ENCODE measurements around the gene SLC9A9. TPM values are rescaled to one million over a fixed set of nuclear protein-coding genes. Genes with fewer than 3 reads are reported as not detected.

The SLC9A9 gene
- total RNA-seq, 1 donor from 2014 or later, result 20.4 TPM

DNA sequence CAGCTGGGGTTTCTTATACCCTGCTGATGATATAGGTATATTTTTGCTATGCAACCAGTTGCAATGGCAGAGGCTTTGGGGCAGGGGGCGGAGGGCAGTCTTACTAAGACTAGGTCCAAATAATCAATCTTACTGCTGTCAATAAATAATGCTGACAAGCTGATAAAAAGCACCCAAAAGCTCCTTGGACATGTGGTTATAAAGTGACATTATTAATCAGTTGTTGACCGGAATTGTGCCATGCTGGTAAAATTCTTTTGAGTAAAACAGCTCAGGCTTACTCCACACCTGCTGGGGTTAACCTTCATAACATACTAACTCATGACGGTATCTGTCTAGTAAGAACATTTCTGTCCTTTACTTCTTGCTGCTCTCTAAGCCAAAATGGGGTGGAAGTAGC is 626.8 kb downstream of the SLC9A9 start:
- Histone ChIP-seq H3K27me3 (ENCODE audit: control insufficient read depth in 3 of 3, insufficient read depth in 3 of 3, low read length in 3 of 3) (no peaks in the 10 kb centered on the region), H3K27ac (ENCODE audit: low read depth, low read length) (no peak overlapping the region), H3K4me1 (ENCODE audit: control insufficient read depth in 3 of 3, insufficient read depth in 3 of 3, low read length in 3 of 3) (no peaks in the 10 kb centered on the region), H3K9me3 (ENCODE audit: control insufficient read depth in 3 of 3, low read length in 3 of 3) (no peaks in the 10 kb centered on the region), H3K4me3 (ENCODE audit: low read length in 3 of 3) (no peak overlapping the region), H3K9ac (ENCODE audit: low read depth in 1 of 3, low read length in 3 of 3) (no peak overlapping the region), H3K36me3 (ENCODE audit: control insufficient read depth in 3 of 3, insufficient read depth in 3 of 3, low read length in 3 of 3) (no peaks in the 10 kb centered on the region)

GRCh38 chr3:143220741-143221140 is 627.5 kb downstream of the SLC9A9 start:
- no peak overlapping the region for H3K9ac ChIP-seq (ENCODE audit: low read depth in 1 of 3, low read length in 3 of 3)
- no peaks in the 10 kb centered on the region for H3K27me3 ChIP-seq (ENCODE audit: control insufficient read depth in 3 of 3, insufficient read depth in 3 of 3, low read length in 3 of 3)
- H3K36me3 ChIP-seq (ENCODE audit: control insufficient read depth in 3 of 3, insufficient read depth in 3 of 3, low read length in 3 of 3), result no peaks in the 10 kb centered on the region
- no peaks in the 10 kb centered on the region for H3K4me1 ChIP-seq (ENCODE audit: control insufficient read depth in 3 of 3, insufficient read depth in 3 of 3, low read length in 3 of 3)
- H3K4me3 ChIP-seq (ENCODE audit: low read length in 3 of 3), result no peak overlapping the region
- no peaks in the 10 kb centered on the region for H3K9me3 ChIP-seq (ENCODE audit: control insufficient read depth in 3 of 3, low read length in 3 of 3)
- no peak overlapping the region for H3K27ac ChIP-seq (ENCODE audit: low read depth, low read length)

- no peak overlapping the region for H3K4me3 ChIP-seq (ENCODE audit: low read length in 3 of 3)
- no peaks in the 10 kb centered on the region for H3K27me3 ChIP-seq (ENCODE audit: control insufficient read depth in 3 of 3, insufficient read depth in 3 of 3, low read length in 3 of 3)
- H3K27ac ChIP-seq (ENCODE audit: low read depth, low read length), result no peak overlapping the region
- no peaks in the 10 kb centered on the region for H3K4me1 ChIP-seq (ENCODE audit: control insufficient read depth in 3 of 3, insufficient read depth in 3 of 3, low read length in 3 of 3)
- H3K36me3 ChIP-seq (ENCODE audit: control insufficient read depth in 3 of 3, insufficient read depth in 3 of 3, low read length in 3 of 3), result no peaks in the 10 kb centered on the region
- no peak overlapping the region for H3K9ac ChIP-seq (ENCODE audit: low read depth in 1 of 3, low read length in 3 of 3)
- no peaks in the 10 kb centered on the region for H3K9me3 ChIP-seq (ENCODE audit: control insufficient read depth in 3 of 3, low read length in 3 of 3)
Measured at GRCh38 chr3:143218166-143218835, 630.0 kb downstream of the SLC9A9 start.

GRCh38 chr3:143217283-143217682 is 631.0 kb downstream of the SLC9A9 start:
- no peaks in the 10 kb centered on the region for H3K27me3 ChIP-seq (ENCODE audit: control insufficient read depth in 3 of 3, insufficient read depth in 3 of 3, low read length in 3 of 3)
- no peak overlapping the region for H3K4me3 ChIP-seq (ENCODE audit: low read length in 3 of 3)
- no peaks in the 10 kb centered on the region for H3K36me3 ChIP-seq (ENCODE audit: control insufficient read depth in 3 of 3, insufficient read depth in 3 of 3, low read length in 3 of 3)
- H3K9ac ChIP-seq (ENCODE audit: low read depth in 1 of 3, low read length in 3 of 3), result no peak overlapping the region
- H3K27ac ChIP-seq (ENCODE audit: low read depth, low read length), result no peak overlapping the region
- H3K4me1 ChIP-seq (ENCODE audit: control insufficient read depth in 3 of 3, insufficient read depth in 3 of 3, low read length in 3 of 3), result no peaks in the 10 kb centered on the region
- no peaks in the 10 kb centered on the region for H3K9me3 ChIP-seq (ENCODE audit: control insufficient read depth in 3 of 3, low read length in 3 of 3)

DNA sequence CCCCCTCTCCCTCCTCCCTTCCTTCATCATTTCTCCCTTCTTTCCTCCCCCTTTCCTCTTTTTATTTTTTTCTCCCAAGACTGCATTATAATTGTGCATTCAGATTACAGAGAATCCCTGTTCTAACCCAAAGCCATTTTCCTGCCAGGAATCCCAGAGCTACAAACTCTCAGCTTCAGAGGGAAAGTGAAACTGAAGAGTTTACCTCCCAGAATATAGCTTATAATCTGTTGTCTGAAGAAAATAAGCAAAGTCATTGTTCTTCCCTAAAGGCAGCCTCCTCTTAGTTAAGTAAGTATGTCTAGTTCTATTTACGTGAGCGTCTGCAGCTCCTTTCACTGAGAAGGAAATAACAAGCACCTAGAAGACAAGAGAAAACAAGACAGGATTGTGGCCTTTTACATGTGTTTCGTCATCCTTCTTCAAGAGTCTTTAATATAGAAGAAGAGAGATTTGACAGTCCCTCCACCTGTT is 631.5 kb downstream of the SLC9A9 start:
- Histone ChIP-seq H3K4me3 (ENCODE audit: low read length in 3 of 3) (no peak overlapping the region), H3K27ac (ENCODE audit: low read depth, low read length) (no peak overlapping the region), H3K36me3 (ENCODE audit: control insufficient read depth in 3 of 3, insufficient read depth in 3 of 3, low read length in 3 of 3) (no peaks in the 10 kb centered on the region), H3K27me3 (ENCODE audit: control insufficient read depth in 3 of 3, insufficient read depth in 3 of 3, low read length in 3 of 3) (no peaks in the 10 kb centered on the region), H3K9ac (ENCODE audit: low read depth in 1 of 3, low read length in 3 of 3) (no peak overlapping the region), H3K9me3 (ENCODE audit: control insufficient read depth in 3 of 3, low read length in 3 of 3) (no peaks in the 10 kb centered on the region), H3K4me1 (ENCODE audit: control insufficient read depth in 3 of 3, insufficient read depth in 3 of 3, low read length in 3 of 3) (no peaks in the 10 kb centered on the region)

Other genes starting within 250 kb of the SLC9A9 start
- 36.0 TPM for gene DIPK2A, start 123.4 kb upstream of the SLC9A9 start, total RNA-seq